Cardiac septum (tissue), 1 donor: Measurements from ENCODE around the gene DEFB119. TPM values are rescaled to one million over a fixed set of nuclear protein-coding genes. Genes with fewer than 3 reads are reported as not detected.
"Not testable (repeated sequence)": the region's sequence is repeated elsewhere in the genome, so short reads cannot be mapped to it uniquely, and the experiment has no call there.

Experiments
- DNase-seq: peaks from one replicate; pipeline ENCODE4 v3.0.0-alpha.2; 2020; ENCODE audit warnings: low spot score
- intact Hi-C: fragments of 100-400 bp; cut with DNase I; formaldehyde crosslinking; loops from one replicate; pipeline ENCODE4 v1.14.0; 2022
- long read RNA-seq: library from polyadenylated mRNA; unstranded; transcript quantifications from one replicate; pipeline ENCODE4 v2.0.0, GENCODE V29; 2021
- total RNA-seq: library from RNA; stranded (reverse); fragmentation: NEBNext Ultra II Directional; extraction: Animal tissue kit (Norgen Biotek cat#: 25700); gene quantifications from one replicate; pipeline ENCODE4 v1.2.1, GENCODE V29; 2021
- donor health status: DM: no; HTN: no; CAD: no.

The DEFB119 gene
- not detected for total RNA-seq
- long read RNA-seq: 0 reads

- intact Hi-C loops: no loop called here
- no peak for DNase-seq
Measured at GRCh38 chr20:31390490-31390889, at the start of gene DEFB119. Gene DEFB119, minus strand, starts transcription at chr20:31390590. Its CDS starts 107 bp downstream, at chr20:31390483.

GRCh38 chr20:31430568-31431115 is 40.3 kb upstream of the DEFB119 start:
- intact Hi-C loops: no loop called here
- no peak for DNase-seq

GRCh38 chr20:31427576-31427975 is 37.2 kb upstream of the DEFB119 start:
- intact Hi-C loops, DNase-seq: not testable (repeated sequence)

GRCh38 chr20:31426891-31427551 is 36.6 kb upstream of the DEFB119 start:
- intact Hi-C loops, DNase-seq: not testable (repeated sequence)

GRCh38 chr20:31425797-31426196 is 35.4 kb upstream of the DEFB119 start:
- intact Hi-C loops: no loop called here

GRCh38 chr20:31418307-31418706 is 27.9 kb upstream of the DEFB119 start:
- intact Hi-C loops: no loop called here
- no peak for DNase-seq

More at GRCh38 chr20:31425797-31426196, 35.4 kb upstream of the DEFB119 start:
- DNase-seq: no peak

GRCh38 chr20:31415653-31416052 is 25.3 kb upstream of the DEFB119 start:
- intact Hi-C loops: no loop called here
- DNase-seq: no peak

GRCh38 chr20:31414381-31414780 is 24.0 kb upstream of the DEFB119 start:
- intact Hi-C loops: no loop called here
- no peak for DNase-seq

GRCh38 chr20:31410011-31410410 is 19.6 kb upstream of the DEFB119 start:
- intact Hi-C loops: no loop called here
- DNase-seq: no peak

- DNase-seq: no peak
- intact Hi-C loops: no loop called here
Measured at GRCh38 chr20:31406115-31406514, 15.7 kb upstream of the DEFB119 start, which contains the start of gene DEFB121. Gene DEFB121, minus strand, starts transcription at chr20:31406215. Its CDS starts 63 bp downstream, at chr20:31406152.

GRCh38 chr20:31403886-31404285 is 13.5 kb upstream of the DEFB119 start:
- intact Hi-C loops: no loop called here
- DNase-seq: no peak

GRCh38 chr20:31394900-31395299 is 4.5 kb upstream of the DEFB119 start:
- intact Hi-C loops: no loop called here
- DNase-seq: no peak

GRCh38 chr20:31392836-31393235 is 2.4 kb upstream of the DEFB119 start:
- no peak for DNase-seq
- intact Hi-C loops: no loop called here

- intact Hi-C loops: no loop called here
- DNase-seq: no peak
Measured at GRCh38 chr20:31374346-31374745, 16.0 kb downstream of the DEFB119 start.

GRCh38 chr20:31368301-31368700 is 22.1 kb downstream of the DEFB119 start, which contains the start of gene DEFB118:
Gene DEFB118, plus strand, starts transcription at chr20:31368601. Its CDS starts 50 bp downstream, at chr20:31368651.
- intact Hi-C loops: no loop called here
- no peak for DNase-seq

GRCh38 chr20:31364272-31364671 is 26.1 kb downstream of the DEFB119 start:
- intact Hi-C loops, DNase-seq: not testable (repeated sequence)

GRCh38 chr20:31363295-31363694 is 27.1 kb downstream of the DEFB119 start:
- intact Hi-C loops: no loop called here
- DNase-seq: no peak

GRCh38 chr20:31355981-31356380 is 34.4 kb downstream of the DEFB119 start:
- intact Hi-C loops: no loop called here

GRCh38 chr20:31341470-31341869 is 48.9 kb downstream of the DEFB119 start:
- no peak for DNase-seq
- intact Hi-C loops: no loop called here

More at GRCh38 chr20:31355981-31356380, 34.4 kb downstream of the DEFB119 start:
- no peak for DNase-seq

GRCh38 chr20:31330893-31331292 is 59.5 kb downstream of the DEFB119 start:
- intact Hi-C loops: no loop called here

More at GRCh38 chr20:31330893-31331292, 59.5 kb downstream of the DEFB119 start:
- no peak for DNase-seq
